Subcutaneous adipose tissue (tissue), 4 donors: ENCODE results near the gene CDC42EP3. TPM values are rescaled to one million over a fixed set of nuclear protein-coding genes. Genes with fewer than 3 reads are reported as not detected.

ENCODE experiments used
- CTCF ChIP-seq: fragments of 450-650 bp; IDR thresholded peaks from one replicate; pipeline ENCODE4 v1.5.1; 2016; ENCODE audit warnings: low read depth, mild to moderate bottlenecking, control low read depth, antibody characterized with exemption, moderate library complexity
- total RNA-seq, 4 donors: library from RNA; depleted of rRNA; stranded (reverse); fragments of >200 nt; gene quantifications; one replicate each; pipeline ENCODE4 v1.1.0, GENCODE V29; 2016

Gene CDC42EP3
- total RNA-seq, 4 donors from 2014 or later = 29.7 to 56.9 (median 40.6) TPM

- no peak for TF ChIP-seq CTCF
These were observed 16.3 kb downstream of the CDC42EP3 start for GRCh38 chr2:37654932-37655841.

GRCh38 chr2:37654419-37654818 is 17.0 kb downstream of the CDC42EP3 start:
- TF ChIP-seq CTCF = no peak

- TF ChIP-seq CTCF = no peak
These were observed 17.6 kb downstream of the CDC42EP3 start for GRCh38 chr2:37653805-37654378.

- TF ChIP-seq CTCF = no peak
These were observed 18.3 kb downstream of the CDC42EP3 start for GRCh38 chr2:37653093-37653492.

- TF ChIP-seq CTCF = no peak
These were observed 19.2 kb downstream of the CDC42EP3 start for GRCh38 chr2:37652199-37652640.

GRCh38 chr2:37650548-37651093 is 20.8 kb downstream of the CDC42EP3 start:
- TF ChIP-seq CTCF = no peak

GRCh38 chr2:37649518-37649917 is 21.9 kb downstream of the CDC42EP3 start:
- no peak for TF ChIP-seq CTCF
